Mucosa of rectum (tissue), 2 donors: ENCODE results near the gene CUEDC2.

Source experiments
- H3K27ac ChIP-seq, 2 donors: one replicate each; pipeline ENCODE4 v1.7.0; 2013; ENCODE audit warnings: inconsistent platforms in 2 of 2, low read depth in 2 of 2, low read length in 2 of 2
- H3K27me3 ChIP-seq, 2 donors: one replicate each; pipeline ENCODE4 v1.7.0; 2013; ENCODE audit warnings: low read length in 2 of 2; ENCODE audit not compliant: control insufficient read depth in 2 of 2, insufficient read depth in 2 of 2
- H3K36me3 ChIP-seq, 2 donors: one replicate each; pipeline ENCODE4 v1.7.0; 2013; ENCODE audit warnings: low read length in 2 of 2; ENCODE audit not compliant: control insufficient read depth in 2 of 2, insufficient read depth in 2 of 2
- H3K4me1 ChIP-seq, 2 donors: one replicate each; pipeline ENCODE4 v1.7.0; 2013; ENCODE audit warnings: low read length in 2 of 2, mild to moderate bottlenecking in 1 of 2; ENCODE audit not compliant: control insufficient read depth in 2 of 2, insufficient read depth in 2 of 2
- H3K4me3 ChIP-seq, 2 donors: one replicate each; pipeline ENCODE4 v1.7.0; 2013; ENCODE audit warnings: low read length in 2 of 2
- H3K9ac ChIP-seq, 2 donors: one replicate each; pipeline ENCODE4 v1.7.0; 2013; ENCODE audit warnings: low read length in 2 of 2, low read depth in 1 of 2, mild to moderate bottlenecking in 1 of 2
- H3K9me3 ChIP-seq, 2 donors: one replicate each; pipeline ENCODE4 v1.7.0; 2013; ENCODE audit warnings: low read length in 2 of 2; ENCODE audit not compliant: control insufficient read depth in 2 of 2
- donor health status: healthy.
- donor health status: Normal muscosa, but diverticular disease.

CUEDC2 gene

GRCh38 chr10:102411341-102412255, 20.8 kb downstream of the CUEDC2 start:
- H3K27ac ChIP-seq, result no peak overlapping the region
- H3K9me3 ChIP-seq, result no peaks in the 10 kb centered on the region
- H3K27me3 ChIP-seq, result peaks cover 46 to 59% of the 10 kb centered on the region in 2 donors
- H3K9ac ChIP-seq, result no peak overlapping the region
- peaks cover 3 to 4% of the 10 kb centered on the region in 2 donors for H3K4me1 ChIP-seq
- H3K4me3 ChIP-seq, result no peak overlapping the region
- no peaks in the 10 kb centered on the region for H3K36me3 ChIP-seq

DNA sequence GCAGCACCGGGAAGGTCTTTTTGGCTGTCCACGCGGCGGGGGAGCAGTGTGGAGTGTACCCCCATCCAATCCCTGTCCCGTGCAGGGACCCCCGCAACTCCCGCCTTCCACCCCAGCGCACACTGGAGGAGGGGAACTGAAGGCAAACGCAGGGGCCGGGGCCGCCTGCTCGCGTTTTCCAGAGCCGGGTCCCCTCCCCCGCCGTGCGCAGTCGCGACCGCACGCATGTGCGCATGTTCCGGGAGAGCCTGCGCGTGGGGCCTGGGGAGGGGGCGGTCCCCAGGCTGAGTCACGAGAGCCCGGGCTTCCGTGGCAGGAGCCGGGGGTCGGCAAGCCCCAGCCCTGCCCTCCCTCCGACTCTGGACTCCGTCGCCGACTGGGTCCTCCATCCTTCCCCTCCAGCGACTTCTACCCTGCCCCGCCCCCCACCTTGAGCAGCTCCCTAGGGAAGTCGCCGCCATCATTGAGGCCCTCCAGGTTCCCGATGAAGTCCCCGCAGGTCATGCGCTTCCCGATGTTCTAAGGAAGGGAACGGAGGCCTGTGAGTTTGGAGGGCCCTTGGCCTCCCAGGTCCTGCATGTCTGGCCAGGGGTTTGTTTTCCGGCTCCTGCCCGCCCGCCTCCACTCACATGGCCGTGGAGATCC, 21.8 kb downstream of the CUEDC2 start:
- no peaks in the 10 kb centered on the region for H3K36me3 ChIP-seq
- H3K4me1 ChIP-seq, result peaks cover 3 to 4% of the 10 kb centered on the region in 2 donors
- no peaks in the 10 kb centered on the region for H3K9me3 ChIP-seq
- H3K4me3 ChIP-seq, result peak overlapping the region in 1 of 2 donors; percentile 48
- peaks cover 46 to 56% of the 10 kb centered on the region in 2 donors for H3K27me3 ChIP-seq
- peak overlapping the region in 1 of 2 donors; percentile 47 for H3K9ac ChIP-seq
- peak overlapping the region in 1 of 2 donors; percentile 63 for H3K27ac ChIP-seq

GRCh38 chr10:102409604-102410428, 22.6 kb downstream of the CUEDC2 start:
- H3K27me3 ChIP-seq, result peaks cover 44 to 54% of the 10 kb centered on the region in 2 donors
- H3K4me3 ChIP-seq, result peak overlapping the region; percentile 27 to 37
- H3K36me3 ChIP-seq, result no peaks in the 10 kb centered on the region
- peaks cover 3 to 4% of the 10 kb centered on the region in 2 donors for H3K4me1 ChIP-seq
- peak overlapping the region in 1 of 2 donors; percentile 63 for H3K27ac ChIP-seq
- peak overlapping the region in 1 of 2 donors; percentile 47 for H3K9ac ChIP-seq
- H3K9me3 ChIP-seq, result no peaks in the 10 kb centered on the region

DNA sequence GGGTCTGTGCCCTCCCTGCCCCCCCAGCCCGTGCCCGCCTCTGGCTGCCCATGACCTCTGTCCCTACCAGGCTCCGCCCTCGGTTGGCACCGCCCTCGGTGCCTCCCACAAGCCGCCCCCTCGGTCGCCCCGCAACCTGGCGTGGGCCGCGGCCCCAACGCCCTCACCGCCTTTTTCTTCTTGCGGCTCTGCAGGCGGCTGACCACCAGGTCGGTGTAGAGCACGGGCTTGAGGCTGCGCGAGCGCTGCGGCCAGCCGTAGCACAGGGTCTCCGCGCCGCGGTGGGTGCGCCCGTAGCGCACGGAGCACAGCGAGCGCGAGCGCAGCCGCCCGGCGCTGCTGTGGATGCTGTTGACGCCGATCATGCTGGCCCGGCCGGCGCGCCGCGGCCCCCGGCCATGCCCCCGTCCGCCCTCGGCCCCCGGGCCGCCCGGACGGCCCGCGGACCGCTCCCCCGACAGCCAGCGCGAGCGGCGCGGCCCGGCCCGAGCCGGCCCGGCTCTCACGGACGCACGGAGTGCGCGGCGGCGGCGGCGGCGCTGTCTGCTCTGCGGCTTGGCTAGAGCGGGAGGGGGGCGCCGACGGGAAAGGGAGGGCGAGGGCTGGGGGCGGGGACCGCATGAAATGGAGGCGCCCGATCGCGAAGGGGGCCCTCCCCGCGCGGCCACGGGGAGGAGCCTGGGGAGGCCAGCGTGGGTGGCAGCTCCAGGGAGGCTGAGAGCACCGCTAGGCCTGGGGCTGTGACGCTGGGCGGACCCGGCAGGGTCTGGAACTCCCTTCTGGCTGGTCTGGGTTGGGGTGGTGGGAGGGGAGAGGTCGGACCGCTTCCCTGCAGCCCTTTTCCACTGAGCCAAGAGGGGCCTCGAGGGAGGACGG, 23.4 kb downstream of the CUEDC2 start:
- Histone ChIP-seq H3K27me3 (peaks cover 40 to 51% of the 10 kb centered on the region in 2 donors), H3K4me1 (peaks cover 3 to 4% of the 10 kb centered on the region in 2 donors), H3K36me3 (no peaks in the 10 kb centered on the region), H3K4me3 (peak overlapping the region; percentile 31 to 49), H3K9me3 (no peaks in the 10 kb centered on the region), H3K27ac (peak overlapping the region in 1 of 2 donors; percentile 63), H3K9ac (no peak overlapping the region)

DNA sequence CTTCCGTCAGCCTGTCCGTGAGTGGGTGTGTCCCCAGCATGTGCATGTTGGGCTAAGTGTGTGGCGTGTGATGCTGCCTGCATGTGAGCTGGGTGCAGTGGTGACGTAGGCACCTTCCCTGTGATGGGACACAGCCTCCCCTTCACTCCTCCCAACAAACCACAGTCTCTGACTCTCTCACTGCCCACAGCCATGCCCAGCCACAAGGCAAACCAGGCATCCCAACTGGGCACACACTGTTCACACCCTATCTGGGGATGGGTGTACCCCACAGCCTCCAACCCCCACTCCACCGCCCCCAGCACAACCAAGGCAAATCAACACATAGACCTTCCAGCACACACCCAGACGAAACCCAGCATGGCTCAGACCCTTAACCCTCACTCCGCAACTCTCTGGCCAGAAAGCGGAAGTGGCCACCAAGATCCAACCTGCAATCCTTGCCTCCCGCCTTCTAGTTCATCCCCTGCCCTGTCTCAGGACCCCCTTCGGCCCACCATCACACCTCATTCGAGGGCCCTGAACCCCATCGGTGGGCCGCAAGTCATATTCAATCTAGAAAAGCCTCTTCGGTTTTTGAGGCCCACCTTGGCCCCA, 24.1 kb downstream of the CUEDC2 start:
- no peak overlapping the region for H3K9ac ChIP-seq
- peaks cover 40 to 51% of the 10 kb centered on the region in 2 donors for H3K27me3 ChIP-seq
- no peaks in the 10 kb centered on the region for H3K36me3 ChIP-seq
- H3K9me3 ChIP-seq, result no peaks in the 10 kb centered on the region
- H3K27ac ChIP-seq, result peak overlapping the region; percentile 34 to 69
- H3K4me3 ChIP-seq, result peak overlapping the region; percentile 31 to 49
- H3K4me1 ChIP-seq, result peaks cover 3 to 4% of the 10 kb centered on the region in 2 donors

GRCh38 chr10:102407425-102408130, 24.8 kb downstream of the CUEDC2 start:
- no peak overlapping the region for H3K4me3 ChIP-seq
- no peaks in the 10 kb centered on the region for H3K9me3 ChIP-seq
- H3K9ac ChIP-seq, result no peak overlapping the region
- peaks cover 3 to 4% of the 10 kb centered on the region in 2 donors for H3K4me1 ChIP-seq
- H3K27ac ChIP-seq, result peak overlapping the region; percentile 34 to 69
- peaks cover 38 to 46% of the 10 kb centered on the region in 2 donors for H3K27me3 ChIP-seq
- H3K36me3 ChIP-seq, result no peaks in the 10 kb centered on the region

DNA sequence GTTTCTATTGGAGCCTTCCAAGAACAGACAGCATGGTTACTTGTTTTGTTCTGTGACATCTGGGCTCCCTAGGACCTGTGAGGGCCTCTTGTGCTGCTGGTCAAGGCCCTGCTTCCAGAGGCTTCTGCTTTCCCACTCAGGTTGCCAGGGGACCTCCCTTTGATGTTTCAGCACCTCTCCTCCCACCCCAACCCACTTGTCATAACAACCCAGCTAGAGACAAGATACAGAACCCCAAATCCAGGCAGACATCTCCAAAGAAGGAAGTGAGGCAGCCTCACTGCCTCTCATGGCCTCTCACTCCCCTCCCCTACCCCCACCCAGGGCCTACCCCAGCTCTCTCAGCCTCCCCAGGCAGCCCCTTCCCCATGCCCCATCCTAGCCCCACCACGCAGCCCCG, 25.6 kb downstream of the CUEDC2 start:
- Histone ChIP-seq H3K9ac (no peak overlapping the region), H3K4me1 (peaks cover 3 to 4% of the 10 kb centered on the region in 2 donors), H3K9me3 (no peaks in the 10 kb centered on the region), H3K27ac (peak overlapping the region in 1 of 2 donors; percentile 56), H3K4me3 (no peak overlapping the region), H3K36me3 (no peaks in the 10 kb centered on the region), H3K27me3 (peaks cover 30 to 39% of the 10 kb centered on the region in 2 donors)

GRCh38 chr10:102405632-102406031, 26.7 kb downstream of the CUEDC2 start:
- no peak overlapping the region for H3K9ac ChIP-seq
- no peaks in the 10 kb centered on the region for H3K9me3 ChIP-seq
- peaks cover 3 to 4% of the 10 kb centered on the region in 2 donors for H3K4me1 ChIP-seq
- peaks cover 6 to 10% of the 10 kb centered on the region in 2 donors for H3K36me3 ChIP-seq
- peak overlapping the region in 1 of 2 donors; percentile 56 for H3K27ac ChIP-seq
- H3K27me3 ChIP-seq, result peaks cover 21 to 28% of the 10 kb centered on the region in 2 donors
- no peak overlapping the region for H3K4me3 ChIP-seq
